IMR-90 (cell line): ENCODE data around the gene C10orf90. TPM values are rescaled to one million over a fixed set of nuclear protein-coding genes. Genes with fewer than 3 reads are reported as not detected.

Source experiments
- ATAC-seq: fragments of 200-7000 bp; cut with Tn5 transposase; 2 replicates; pipeline ENCODE4 v1.9.1; 2020; ENCODE audit warnings: low read depth, mild to moderate bottlenecking, moderate library complexity
- BruUV-seq: library from RNA; stranded (reverse); fragments of 400-500 nt; replicated peaks from 2 replicates; lab custom pipeline; 2021; lab: Mats Ljungman, UMichigan
- CTCF ChIA-PET: fragments of 300-600 bp; formaldehyde crosslinking; extraction: SDS; loops from one replicate; lab custom pipeline; 2021; ENCODE audit warnings: antibody characterized with exemption; lab: Yijun Ruan, JAX
- POLR2A ChIA-PET: fragments of 300-600 bp; sonication (Branson Sonifier 250); formaldehyde crosslinking; loops from one replicate; lab custom pipeline; 2022; ENCODE audit warnings: antibody characterized with exemption; ENCODE audit not compliant: unreplicated experiment; lab: Charles Lee
- DNase-seq: peaks from one replicate; pipeline ENCODE4 v3.0.0; 2013
- H2AFZ ChIP-seq: replicated peaks from 2 replicates; pipeline ENCODE3; 2013; ENCODE audit warnings: low read length, mild to moderate bottlenecking; ENCODE audit not compliant: poor library complexity
- H2AK5ac ChIP-seq: 2 replicates; pipeline ENCODE4 v1.6.1; 2013; ENCODE audit warnings: low read depth, low read length, inconsistent platforms
- H2AK9ac ChIP-seq: replicated peaks from 2 replicates; pipeline ENCODE3; 2013; ENCODE audit warnings: mild to moderate bottlenecking, low read depth, low read length, moderate library complexity; ENCODE audit not compliant: poor library complexity
- H2BK120ac ChIP-seq: 2 replicates; pipeline ENCODE4 v1.6.1; 2013; ENCODE audit warnings: low read depth, low read length, inconsistent platforms
- H2BK15ac ChIP-seq: 3 replicates; pipeline ENCODE4 v1.6.1; 2013; ENCODE audit warnings: low read depth, low read length, inconsistent platforms
- H2BK20ac ChIP-seq: 2 replicates; pipeline ENCODE4 v1.6.1; 2013; ENCODE audit warnings: low read depth, mild to moderate bottlenecking, inconsistent platforms, low read length, moderate library complexity
- H2BK5ac ChIP-seq: 2 replicates; pipeline ENCODE4 v1.6.1; 2013; ENCODE audit warnings: mild to moderate bottlenecking, low read depth, low read length, inconsistent platforms; ENCODE audit not compliant: poor library complexity, severe bottlenecking
- H3K14ac ChIP-seq: replicated peaks from 2 replicates; pipeline ENCODE4 v1.6.1; 2013; ENCODE audit warnings: low read depth, low read length, inconsistent platforms
- H3K18ac ChIP-seq: 2 replicates; pipeline ENCODE4 v1.6.1; 2013; ENCODE audit warnings: low read depth, low read length, control low read depth
- H3K23ac ChIP-seq: 2 replicates; pipeline ENCODE4 v1.6.1; 2013; ENCODE audit warnings: low read depth, low read length, inconsistent platforms
- H3K27ac ChIP-seq: 2 replicates; pipeline ENCODE4 v1.5.1; 2013; ENCODE audit warnings: mild to moderate bottlenecking, control low read depth, low read length; ENCODE audit not compliant: insufficient read depth
- H3K27me3 ChIP-seq: 2 replicates; pipeline ENCODE4 v1.6.1; 2013; ENCODE audit warnings: low read length; ENCODE audit not compliant: control insufficient read depth, insufficient read depth
- H3K36me3 ChIP-seq: 2 replicates; pipeline ENCODE4 v1.6.1; 2013; ENCODE audit warnings: low read length, mixed read lengths; ENCODE audit not compliant: control insufficient read depth, insufficient read depth
- H3K4ac ChIP-seq: 2 replicates; pipeline ENCODE4 v1.6.1; 2013; ENCODE audit warnings: low read depth, low read length, inconsistent platforms
- H3K4me1 ChIP-seq: 2 replicates; pipeline ENCODE4 v1.6.1; 2013; ENCODE audit warnings: low read length, mixed read lengths; ENCODE audit not compliant: control insufficient read depth, insufficient read depth
- H3K4me2 ChIP-seq: 2 replicates; pipeline ENCODE4 v1.6.1; 2013; ENCODE audit warnings: low read depth, mild to moderate bottlenecking, control low read depth, low read length, moderate library complexity
- H3K4me3 ChIP-seq: 2 replicates; pipeline ENCODE4 v1.5.1; 2013; ENCODE audit warnings: low read depth, mild to moderate bottlenecking, control low read depth, low read length, moderate library complexity; ENCODE audit not compliant: insufficient read depth
- H3K56ac ChIP-seq: 2 replicates; pipeline ENCODE4 v1.6.1; 2013; ENCODE audit warnings: low read length, inconsistent platforms; ENCODE audit not compliant: insufficient read depth; ENCODE audit errors: extremely low read depth
- H3K79me1 ChIP-seq, 2 experiments: 2 replicates each; pipeline ENCODE4 v1.6.1; 2013; ENCODE audit warnings: low read length in 2 of 2, inconsistent platforms in 1 of 2, low read depth in 1 of 2
- H3K9ac ChIP-seq: 2 replicates; pipeline ENCODE4 v1.6.1; 2013; ENCODE audit warnings: low read depth, low read length, control low read depth
- H3K9me1 ChIP-seq: 2 replicates; pipeline ENCODE4 v1.6.1; 2013; ENCODE audit warnings: low read length, inconsistent platforms; ENCODE audit not compliant: insufficient read depth
- H3K9me3 ChIP-seq: 2 replicates; pipeline ENCODE4 v1.6.1; 2013; ENCODE audit warnings: low read length; ENCODE audit not compliant: control insufficient read depth, insufficient read depth
- H4K20me1 ChIP-seq: 2 replicates; pipeline ENCODE4 v1.6.1; 2013; ENCODE audit warnings: low read length, inconsistent platforms; ENCODE audit not compliant: insufficient read depth
- H4K5ac ChIP-seq: 2 replicates; pipeline ENCODE4 v1.6.1; 2013; ENCODE audit warnings: mild to moderate bottlenecking, low read depth, low read length, control low read depth
- H4K8ac ChIP-seq, 2 experiments: 2 replicates each; pipeline ENCODE4 v1.6.1; 2013; ENCODE audit warnings: low read depth in 2 of 2, low read length in 2 of 2, control low read depth in 1 of 2, inconsistent platforms in 1 of 2
- H4K91ac ChIP-seq: 2 replicates; pipeline ENCODE4 v1.6.1; 2013; ENCODE audit warnings: low read depth, low read length, inconsistent platforms; ENCODE audit not compliant: insufficient read depth
- CEBPB ChIP-seq: IDR thresholded peaks from 2 replicates; pipeline ENCODE4 v1.6.1; 2012; ENCODE audit warnings: low read depth, low read length, improper control_type of control experiment
- CHD1 ChIP-seq: IDR thresholded peaks from 2 replicates; pipeline ENCODE4 v1.6.1; 2012; ENCODE audit warnings: low read depth, low read length, improper control_type of control experiment
- CTCF ChIP-seq: conservative IDR thresholded peaks from 2 replicates; pipeline ENCODE4 v1.5.1; 2012; ENCODE audit warnings: mild to moderate bottlenecking, low read depth, low read length, improper control_type of control experiment
- ELK1 ChIP-seq: fragments of 150-350 bp; IDR thresholded peaks from 2 replicates; pipeline ENCODE4 v1.6.1; 2016; ENCODE audit warnings: low read depth, mild to moderate bottlenecking, low read length, moderate library complexity, borderline replicate concordance
- FOS ChIP-seq: fragments of 150-350 bp; IDR thresholded peaks from 2 replicates; pipeline ENCODE4 v1.6.1; 2016; ENCODE audit warnings: low read depth, low read length
- MAFK ChIP-seq: IDR thresholded peaks from 2 replicates; pipeline ENCODE4 v1.6.1; 2012; ENCODE audit warnings: low read depth, low read length, improper control_type of control experiment
- MXI1 ChIP-seq: IDR thresholded peaks from 2 replicates; pipeline ENCODE4 v1.6.1; 2012; ENCODE audit warnings: low read depth, mild to moderate bottlenecking, low read length, moderate library complexity, borderline replicate concordance
- NFE2L2 ChIP-seq: fragments of 150-350 bp; IDR thresholded peaks from 2 replicates; pipeline ENCODE4 v1.6.1; 2016; ENCODE audit warnings: low read depth, mild to moderate bottlenecking, low read length
- POLR2A ChIP-seq: IDR thresholded peaks from 2 replicates; pipeline ENCODE4 v1.6.1; 2012; ENCODE audit warnings: mild to moderate bottlenecking, low read depth, low read length
- RAD21 ChIP-seq: IDR thresholded peaks from 2 replicates; pipeline ENCODE4 v1.6.1; 2012; ENCODE audit warnings: low read length, improper control_type of control experiment
- RCOR1 ChIP-seq: IDR thresholded peaks from 2 replicates; pipeline ENCODE4 v1.6.1; 2012; ENCODE audit warnings: mild to moderate bottlenecking, low read length, improper control_type of control experiment; ENCODE audit not compliant: insufficient replicate concordance
- RFX5 ChIP-seq: IDR thresholded peaks from 2 replicates; pipeline ENCODE4 v1.8.0; 2012; ENCODE audit warnings: low read depth, mild to moderate bottlenecking, low read length, moderate library complexity
- SMC3 ChIP-seq: fragments of 150-350 bp; IDR thresholded peaks from 2 replicates; pipeline ENCODE4 v1.6.1; 2016; ENCODE audit warnings: low read depth, mild to moderate bottlenecking, antibody characterized with exemption, low read length, moderate library complexity
- USF2 ChIP-seq: fragments of 150-350 bp; IDR thresholded peaks from 2 replicates; pipeline ENCODE4 v1.6.1; 2017; ENCODE audit warnings: mild to moderate bottlenecking, antibody characterized with exemption, low read length, low read depth
- WGBS, 2 experiments: methylation state at CpG; one replicate each; pipeline versions ENCODE4 v1.1.5 to v1.1.7; 2013; ENCODE audit warnings: missing lambda C conversion rate in 2 of 2; ENCODE audit not compliant: insufficient read length in 1 of 2; ENCODE audit errors: extremely low coverage in 2 of 2; 5-methylcytosine and 5-hydroxymethylcytosine counted together
- dilution Hi-C: fragments of 300-500 bp; cut with HindIII; formaldehyde crosslinking; loops from one replicate; pipeline ENCODE4 v1.14.3; 2018; ENCODE audit warnings: low sequenced_read_pairs; ENCODE audit not compliant: unreplicated experiment
- in situ Hi-C: fragments of 300-500 bp; cut with MboI; formaldehyde crosslinking; loops from 3 replicates; pipeline ENCODE4 v1.14.3; 2019; ENCODE audit warnings: low sequenced_read_pairs, inconsistent platforms, mixed read lengths
- intact Hi-C: fragments of 100-400 bp; cut with micrococcal nuclease; formaldehyde crosslinking; loops from 2 replicates; pipeline ENCODE4 v1.10.0; 2022
- polyA plus RNA-seq, 3 experiments: library from polyadenylated mRNA; depleted of rRNA; stranded (reverse); fragments of >200 nt; gene quantifications; 2 replicates each; pipeline ENCODE4 v1.2.3, GENCODE V29; 2012; ENCODE audit warnings: low replicate concordance in 1 of 3
- total RNA-seq: library from RNA; depleted of rRNA; stranded (reverse); fragments of >200 nt; gene quantifications from 2 replicates; pipeline ENCODE4 v1.2.3, GENCODE V29; 2012

C10orf90 gene
- total and polyA plus RNA-seq, 2 of the 4 experiments (the other 2 are of a cell fraction) = 0.05 to 0.18 TPM

- no peak for TF ChIP-seq USF2
These were observed 232.7 kb downstream of the C10orf90 start (continued) for GRCh38 chr10:126437635-126438406.

GRCh38 chr10:126434235-126434634, 236.3 kb downstream of the C10orf90 start:
- Histone ChIP-seq H3K18ac (no peak overlapping the region), H2BK5ac (no peak overlapping the region), H3K4ac (no peak overlapping the region), H4K20me1 (no peaks in the 10 kb centered on the region), H4K5ac (no peak overlapping the region), H2BK120ac (no peak overlapping the region), H2BK20ac (no peak overlapping the region), H3K9me3 (peaks cover 2% of the 10 kb centered on the region; the same call in 1 of the 2 replicates), H3K56ac (no peak overlapping the region), H3K23ac (no peak overlapping the region), H3K9ac (no peak overlapping the region), H4K8ac (no peak overlapping the region), H2AK9ac (no peak overlapping the region), H3K4me3 (no peak overlapping the region), H3K9me1 (no peaks in the 10 kb centered on the region), H3K36me3 (no peaks in the 10 kb centered on the region), H3K27me3 (peaks cover 14% of the 10 kb centered on the region), H3K4me2 (no peak overlapping the region), H3K27ac (no peak overlapping the region), H4K91ac (no peak overlapping the region), H2BK15ac (no peak overlapping the region), H2AFZ (no peak overlapping the region), H3K14ac (no peak overlapping the region), H3K4me1 (no peaks in the 10 kb centered on the region), H3K79me1 (no peaks in the 10 kb centered on the region), H2AK5ac (no peak overlapping the region)
- no peak for DNase-seq
- intact Hi-C loops (no loop called here), dilution Hi-C loops (no loop called here), in situ Hi-C loops (no loop called here)
- no CpG with 5 or more reads among the region's 5 CpGs for WGBS, 2 experiments
- BruUV-seq = no TSS peak
- ChIA-PET CTCF (no interaction called here), POLR2A (no interaction called here)
- no peak for ATAC-seq
- TF ChIP-seq RCOR1 (no peak), RAD21 (no peak), SMC3 (no peak), NFE2L2 (no peak), CHD1 (no peak), RFX5 (no peak), MAFK (no peak), FOS (no peak), MXI1 (no peak), CTCF (no peak), CEBPB (no peak), ELK1 (no peak), POLR2A (no peak)
